Right lobe of liver (tissue), 4 donors: Measurements from ENCODE around the gene SSPN.

Source experiments
- CTCF ChIP-seq, 4 donors: fragments of 200-600 bp in 3 of 4; fragments of 450-650 bp in 1 of 4; IDR thresholded peaks; one replicate each; pipeline versions ENCODE4 v1.5.1 to v1.8.0; 2016 to 2022; ENCODE audit warnings: antibody characterized with exemption in 4 of 4, mild to moderate bottlenecking in 2 of 4
- POLR2A ChIP-seq: fragments of 450-650 bp; IDR thresholded peaks from one replicate; pipeline ENCODE4 v1.6.1; 2017; ENCODE audit warnings: antibody characterized with exemption, mild to moderate bottlenecking
- donor health status: DM: no; HTN: no; CAD: no.
- donor health status: DM: no; HTN: no; CAD: no.
- donor health status: DM: no; HTN: yes; CAD: no.

GRCh38 chr12:26192142-26192541 lies 3.2 kb upstream of the SSPN start:
- TF ChIP-seq CTCF (IDR thresholded peaks at IDR 0.05) (no peak), POLR2A (no peak)
